Coronary artery (tissue), 2 donors: ENCODE data around the gene DCN.

Source experiments
- DNase-seq: peaks from one replicate; pipeline ENCODE4 v3.0.0-alpha.2; 2017; ENCODE audit warnings: low spot score
- H3K27ac ChIP-seq, 2 donors: fragments of 200-600 bp; sonication (generic); one replicate each; pipeline ENCODE4 v1.5.1; 2016 to 2019
- H3K4me3 ChIP-seq: fragments of 200-600 bp; sonication (generic); 2 replicates; pipeline ENCODE4 v1.5.1; 2016; ENCODE audit warnings: mild to moderate bottlenecking, moderate library complexity
- CTCF ChIP-seq: fragments of 200-600 bp; sonication (generic); IDR thresholded peaks from one replicate; pipeline ENCODE4 v1.5.1; 2019; ENCODE audit warnings: antibody characterized with exemption

Gene DCN

GRCh38 chr12:91113621-91114020 is 69.0 kb downstream of the DCN start:
- no peak for TF ChIP-seq CTCF
- no peak for DNase-seq
- Histone ChIP-seq H3K27ac (peak overlapping the region in 1 of 2 donors; percentile 31), H3K4me3 (no peak overlapping the region)

GRCh38 chr12:91111366-91112325 is 71.0 kb downstream of the DCN start, which contains the start of gene LUM:
Gene LUM, minus strand, starts transcription at chr12:91111494. Its CDS starts 2,515 bp downstream, at chr12:91108979.
- Histone ChIP-seq H3K4me3 (peak within 1 kb of the TSS; percentile 64), H3K27ac (peak within 1 kb of the TSS; percentile 36 to 67)
- TF ChIP-seq CTCF: no peak
- DNase-seq: peak; percentile 75

- TF ChIP-seq CTCF: no peak
- Histone ChIP-seq H3K4me3 (peak overlapping the region; percentile 64), H3K27ac (peak overlapping the region; percentile 9 to 67)
- DNase-seq: no peak
Observed at GRCh38 chr12:91110311-91110924, 72.2 kb downstream of the DCN start.

GRCh38 chr12:91109581-91110310 is 72.9 kb downstream of the DCN start:
- peak overlapping the region; percentile 9 to 67 for H3K27ac ChIP-seq
- no peak for DNase-seq
- H3K4me3 ChIP-seq: peak overlapping the region; percentile 64
- no peak for TF ChIP-seq CTCF

GRCh38 chr12:91109148-91109564 is 73.5 kb downstream of the DCN start:
- TF ChIP-seq CTCF: no peak
- Histone ChIP-seq H3K27ac (peak overlapping the region in 1 of 2 donors; percentile 67), H3K4me3 (peak overlapping the region; percentile 64)
- DNase-seq: no peak

GRCh38 chr12:91108196-91108755 is 74.3 kb downstream of the DCN start:
- Histone ChIP-seq H3K27ac (peak overlapping the region in 1 of 2 donors; percentile 55), H3K4me3 (peak overlapping the region; percentile 19)
- DNase-seq: no peak
- TF ChIP-seq CTCF: no peak
